NCI-H446 (cell line): ENCODE measurements around the gene MYL12A.
A peak's percentile ranks its signal among the peaks of the same experiment; 100 is the strongest.

Source experiments
- DNase-seq, 2 experiments: peaks; one replicate each; lab custom pipeline; 2025; lab: John Stamatoyannopoulos, UW

The MYL12A gene

DNA sequence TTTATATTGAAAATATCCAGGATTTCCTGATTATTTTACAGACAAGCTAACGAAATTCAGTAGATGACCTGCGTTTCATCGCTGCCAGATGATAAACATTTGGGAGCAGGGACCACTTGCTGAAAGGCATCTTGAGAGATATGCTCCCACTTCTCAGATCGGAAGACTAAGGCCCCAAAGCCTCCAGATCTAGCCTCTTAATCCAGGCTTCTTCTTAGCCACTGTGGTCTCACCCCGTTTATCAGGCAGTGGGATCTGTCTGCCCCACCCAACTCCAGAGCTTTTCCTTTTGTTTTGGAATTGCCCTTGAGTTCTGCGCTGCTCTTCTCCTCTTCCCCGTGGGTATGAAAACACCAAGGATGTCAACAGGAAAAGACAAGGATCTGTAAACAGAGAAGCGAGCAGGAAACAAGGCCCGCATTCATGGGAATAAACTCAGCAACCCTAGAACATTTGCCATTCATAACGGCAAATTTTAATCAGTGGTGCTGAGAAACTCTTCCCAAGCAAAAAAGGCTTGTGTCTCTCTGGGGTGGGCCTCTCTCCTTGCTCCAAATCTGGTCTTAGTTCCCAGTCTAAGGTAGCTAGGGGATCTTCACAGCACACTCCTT is 35.8 kb downstream of the MYL12A start:
- no peak for DNase-seq

DNA sequence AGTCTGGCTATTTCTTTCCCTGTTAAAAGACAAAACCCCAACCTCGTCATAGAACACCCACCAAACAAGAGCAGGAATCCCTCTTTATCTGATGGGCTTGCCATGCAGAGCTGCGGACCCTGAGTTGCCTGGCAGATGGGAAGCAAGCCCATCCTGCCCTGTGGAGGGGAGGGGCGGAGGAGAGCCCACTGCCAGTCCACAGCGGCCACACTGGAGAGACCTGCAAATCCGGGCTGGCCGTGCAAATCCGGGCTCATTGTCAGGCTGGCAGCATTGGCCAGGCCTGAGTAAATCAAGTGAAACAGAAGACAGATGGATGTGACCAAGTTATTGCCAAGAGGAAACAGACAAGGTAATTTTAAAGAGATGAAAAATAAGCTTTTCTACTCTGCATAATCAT is 36.3 kb downstream of the MYL12A start:
- peak in 1 of 2 experiments; percentile 74 for DNase-seq

DNA sequence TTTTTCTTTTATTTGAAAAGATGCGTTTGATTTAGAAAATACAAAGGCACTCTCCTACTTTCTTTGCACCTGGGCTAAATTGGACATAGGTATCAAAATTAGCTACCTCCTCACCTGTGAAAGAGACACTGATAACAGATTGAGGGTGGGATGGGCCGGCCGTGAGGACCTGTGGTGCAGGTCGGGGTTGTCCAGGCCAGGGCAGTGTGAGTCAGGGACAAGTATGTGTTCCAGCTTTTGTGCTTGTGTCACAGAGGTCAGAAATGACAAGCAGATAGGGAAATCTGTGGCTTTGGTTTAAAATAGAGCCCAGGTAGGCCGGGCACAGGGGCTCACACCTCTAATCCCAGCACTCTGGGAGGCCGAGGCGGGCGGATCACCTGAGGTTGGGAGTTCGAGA is 36.9 kb downstream of the MYL12A start:
- no peak for DNase-seq

DNA sequence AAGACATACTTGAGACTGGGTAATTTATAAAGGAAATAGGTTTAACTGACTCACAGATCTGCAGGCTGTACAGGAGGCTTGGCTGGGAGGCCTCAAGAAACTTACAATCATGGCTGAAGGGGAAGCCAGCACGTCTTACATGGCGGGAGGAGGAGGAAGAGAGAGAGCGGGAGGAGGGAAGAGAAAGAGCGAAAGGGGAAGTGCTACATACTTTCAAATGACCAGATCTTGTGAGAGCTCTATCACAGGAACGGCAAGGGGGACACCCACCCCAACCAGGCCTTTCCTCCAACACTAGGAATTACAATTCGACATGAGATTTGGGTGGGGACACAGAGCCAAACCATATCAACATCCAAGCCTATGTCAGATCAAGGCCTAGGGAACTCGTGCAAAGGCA is 38.6 kb downstream of the MYL12A start:
- DNase-seq = no peak

DNA sequence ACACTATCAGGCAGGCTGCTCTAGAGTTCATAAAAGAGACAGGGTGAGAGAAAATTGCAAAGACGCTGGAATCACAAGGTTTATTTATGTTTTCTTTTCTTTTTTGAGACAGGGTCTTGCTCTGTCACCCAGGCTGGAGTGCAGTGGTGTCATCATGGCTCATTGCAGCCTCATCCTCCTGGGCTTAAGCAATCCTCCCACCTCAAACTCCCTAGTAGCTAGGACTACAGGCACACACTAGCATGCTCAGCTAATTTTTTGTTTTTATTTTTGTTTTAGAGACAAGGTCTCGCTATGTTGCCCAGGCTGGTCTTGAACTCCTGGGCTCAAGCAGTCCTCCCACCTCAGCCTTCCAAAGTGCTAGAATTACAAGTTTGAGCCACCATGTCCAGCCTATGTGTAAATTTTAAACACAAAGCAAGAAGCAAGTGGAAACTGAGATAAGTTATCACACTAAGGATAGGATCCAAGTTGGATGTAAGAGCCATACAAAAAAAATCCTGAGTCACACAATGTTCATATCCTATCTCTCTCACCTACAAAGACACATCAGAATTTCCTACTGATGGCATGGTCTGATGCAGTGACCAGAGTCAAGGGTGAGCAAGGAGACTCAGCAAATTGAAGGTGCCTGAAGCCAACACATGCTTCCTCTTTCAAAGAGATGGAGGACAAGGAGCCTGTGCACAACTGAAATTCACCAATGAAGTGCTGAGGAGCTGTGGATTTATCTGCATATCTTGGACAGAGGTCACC is 45.8 kb downstream of the MYL12A start:
- DNase-seq = no peak

DNA sequence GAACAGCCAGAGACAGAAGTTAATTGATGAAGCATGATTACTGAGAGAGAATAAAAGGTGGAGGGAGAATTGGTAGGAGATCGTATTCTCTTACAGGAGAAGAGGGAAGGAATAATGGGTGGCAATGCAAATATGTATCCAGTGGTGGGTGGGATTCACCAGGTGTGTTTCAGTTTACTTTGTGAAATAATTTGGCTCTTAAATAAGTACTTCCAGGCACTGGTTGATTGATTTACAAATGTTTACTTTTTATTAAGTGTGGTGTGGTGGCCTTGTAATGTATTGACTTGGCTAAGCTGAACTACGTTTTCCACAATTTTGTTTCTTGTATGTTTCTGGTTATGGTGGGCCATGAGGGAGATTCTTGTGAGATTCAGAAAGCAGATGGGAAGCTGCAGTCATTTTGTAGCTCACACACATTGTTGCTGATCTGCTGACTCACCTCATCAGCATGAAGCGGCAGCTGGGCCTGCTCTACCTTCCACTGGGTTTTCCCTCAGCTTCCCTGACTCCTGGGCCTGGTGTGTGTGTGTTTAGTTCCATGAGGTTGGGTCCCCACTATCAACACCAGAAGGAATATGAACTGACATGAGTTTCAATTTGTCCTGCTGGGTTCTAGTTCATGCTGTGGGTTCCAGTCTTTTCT is 47.0 kb downstream of the MYL12A start:
- no peak for DNase-seq

DNA sequence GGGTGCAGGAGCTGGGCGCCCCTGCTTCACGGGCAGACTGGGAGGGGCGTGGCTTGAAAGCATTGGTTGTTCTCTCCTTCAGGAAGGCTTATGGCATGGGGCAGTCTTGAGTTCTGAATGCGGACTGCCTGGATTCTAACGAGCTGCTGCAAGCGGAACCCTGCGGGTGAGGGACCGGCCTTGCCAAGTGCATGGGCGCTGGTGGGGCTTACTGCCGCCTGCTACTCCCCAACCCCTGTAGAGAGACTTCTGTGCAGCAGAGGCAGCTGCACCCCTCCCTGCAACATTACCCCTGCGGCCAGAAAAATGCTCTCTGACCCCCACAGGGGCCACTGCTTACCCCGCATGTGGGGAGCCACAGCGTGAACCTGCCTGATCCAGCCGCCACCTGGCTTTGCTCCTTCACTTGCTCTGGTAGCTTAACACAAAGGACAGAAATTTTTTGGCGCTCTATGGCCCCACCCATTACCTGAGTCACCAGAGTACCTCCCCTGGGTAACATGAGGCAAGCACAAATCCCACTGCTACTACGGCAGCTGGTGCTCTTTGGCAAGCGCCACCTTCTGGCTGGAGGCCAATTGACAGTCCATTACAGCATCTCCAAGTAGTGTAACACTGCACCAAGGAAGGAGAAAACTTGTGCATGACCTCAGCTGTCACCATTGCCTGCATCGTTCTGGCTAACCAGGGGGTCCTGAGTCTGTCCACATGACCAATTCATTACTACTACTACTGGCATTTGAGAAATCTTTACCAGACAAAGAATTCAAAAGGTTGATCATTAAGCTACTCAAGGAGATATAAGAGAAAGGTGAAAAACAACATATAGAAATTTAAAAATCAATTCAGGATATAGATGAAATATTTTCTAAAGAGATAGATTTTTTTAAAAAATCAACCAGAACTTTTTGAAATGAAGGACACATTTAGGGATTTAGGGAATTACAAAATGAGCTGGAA is 49.7 kb downstream of the MYL12A start:
- peak; percentile 94 to 97 for DNase-seq

DNA sequence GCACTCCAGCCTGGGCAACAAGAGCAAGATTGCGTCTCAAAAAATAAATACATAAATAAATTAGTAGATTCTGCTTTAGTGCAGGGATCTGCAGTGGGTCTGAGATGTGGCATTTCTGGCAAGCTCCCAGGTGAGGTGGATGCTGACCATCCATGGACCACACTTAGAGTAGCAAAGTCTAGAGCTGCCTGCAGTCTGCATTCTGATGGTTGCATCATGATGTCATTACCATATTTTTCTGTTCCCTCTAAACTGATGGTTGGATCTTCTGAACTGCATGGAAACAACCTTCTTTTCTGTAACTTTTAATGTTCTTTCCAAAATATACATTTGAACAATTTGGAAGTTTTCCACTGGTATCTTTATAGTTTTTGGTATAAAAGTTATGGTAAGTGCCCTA is 57.2 kb downstream of the MYL12A start:
- DNase-seq = no peak

DNA sequence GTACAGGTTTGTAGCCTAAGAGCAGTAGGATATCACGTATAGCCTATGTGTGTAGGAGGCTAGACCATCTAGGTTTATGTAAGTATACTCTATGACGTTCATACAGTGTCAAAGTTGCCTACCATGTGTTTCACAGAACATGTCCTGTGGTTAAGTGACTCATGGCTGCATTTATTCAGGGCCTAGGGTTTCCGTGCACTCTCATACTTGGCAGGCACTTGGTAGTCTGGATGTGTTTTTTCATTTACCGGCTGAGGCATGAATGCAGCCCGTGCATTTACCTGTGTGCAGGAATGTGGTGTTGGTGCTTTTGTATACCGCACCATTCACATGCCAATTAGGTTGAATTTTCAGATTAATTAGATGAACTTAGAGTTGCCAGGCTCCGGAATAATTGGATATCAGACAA is 57.8 kb downstream of the MYL12A start:
- no peak for DNase-seq
